Peyer's patch (tissue), 4 donors: ENCODE measurements around the gene IGIP.

Experiments
- CTCF ChIP-seq, 6 experiments: fragments of 450-650 bp in 4 of 6; fragments of 200-600 bp in 2 of 6; sonication (generic) in 1 of 6; IDR thresholded peaks; one replicate each; pipeline ENCODE4 v1.5.1; 2017 to 2019; ENCODE audit warnings: antibody characterized with exemption in 6 of 6, mild to moderate bottlenecking in 3 of 6, moderate library complexity in 1 of 6
- POLR2A ChIP-seq, 2 donors: fragments of 450-650 bp; IDR thresholded peaks; one replicate each; pipeline ENCODE4 v1.5.1; 2017; ENCODE audit warnings: antibody characterized with exemption in 2 of 2, mild to moderate bottlenecking in 2 of 2, moderate library complexity in 2 of 2

GRCh38 chr5:140090251-140090650, 35.5 kb upstream of the IGIP start:
- TF ChIP-seq CTCF (IDR thresholded peaks at IDR 0.05) (no peak), POLR2A (IDR thresholded peaks at IDR 0.05) (no peak)
